IPS-20b (cell line): Measurements from ENCODE around the gene OSBPL3.

Experiments used
- H3K27ac ChIP-seq: one replicate; pipeline ENCODE4 v1.5.1; 2013; ENCODE audit warnings: low read length
- H3K27me3 ChIP-seq: 2 replicates; pipeline ENCODE4 v1.6.1; 2013; ENCODE audit warnings: mild to moderate bottlenecking, low read length, inconsistent platforms; ENCODE audit not compliant: insufficient read depth
- H3K36me3 ChIP-seq: 2 replicates; pipeline ENCODE4 v1.6.1; 2013; ENCODE audit warnings: low read depth, mild to moderate bottlenecking, inconsistent platforms, low read length, moderate library complexity; ENCODE audit not compliant: insufficient read depth
- H3K4me1 ChIP-seq: 2 replicates; pipeline ENCODE4 v1.6.1; 2013; ENCODE audit warnings: mild to moderate bottlenecking, control low read depth, inconsistent platforms, low read length, moderate library complexity; ENCODE audit not compliant: insufficient read depth
- H3K4me3 ChIP-seq: 2 replicates; pipeline ENCODE4 v1.5.1; 2013; ENCODE audit warnings: mild to moderate bottlenecking, low read length, inconsistent platforms
- H3K9ac ChIP-seq: 2 replicates; pipeline ENCODE4 v1.6.1; 2013; ENCODE audit warnings: low read depth, mild to moderate bottlenecking, inconsistent platforms, low read length, moderate library complexity
- H3K9me3 ChIP-seq: 2 replicates; pipeline ENCODE4 v1.6.1; 2013; ENCODE audit warnings: mild to moderate bottlenecking, low read depth, low read length, inconsistent platforms; ENCODE audit not compliant: insufficient read depth

The OSBPL3 gene

GRCh38 chr7:24868741-24869140 is 111.2 kb downstream of the OSBPL3 start:
- no peaks in the 10 kb centered on the region for H3K9me3 ChIP-seq
- H3K36me3 ChIP-seq, result peaks cover 4% of the 10 kb centered on the region; the same call in 1 of the 2 replicates
- no peaks in the 10 kb centered on the region for H3K4me1 ChIP-seq
- H3K4me3 ChIP-seq, result no peak overlapping the region
- no peak overlapping the region for H3K9ac ChIP-seq
- H3K27ac ChIP-seq, result no peak overlapping the region
- no peaks in the 10 kb centered on the region for H3K27me3 ChIP-seq

- H3K4me3 ChIP-seq, result no peak overlapping the region
- peaks cover 4% of the 10 kb centered on the region; the same call in 1 of the 2 replicates for H3K36me3 ChIP-seq
Observed at GRCh38 chr7:24866004-24866615, 113.9 kb downstream of the OSBPL3 start.

GRCh38 chr7:24864214-24864817 is 115.7 kb downstream of the OSBPL3 start:
- Histone ChIP-seq H3K36me3 (peaks cover 4% of the 10 kb centered on the region; the same call in 1 of the 2 replicates), H3K27me3 (no peaks in the 10 kb centered on the region), H3K27ac (no peak overlapping the region), H3K9me3 (no peaks in the 10 kb centered on the region), H3K4me3 (no peak overlapping the region), H3K4me1 (no peaks in the 10 kb centered on the region), H3K9ac (no peak overlapping the region)

More at GRCh38 chr7:24866004-24866615, 113.9 kb downstream of the OSBPL3 start:
- Histone ChIP-seq H3K4me1 (no peaks in the 10 kb centered on the region), H3K27ac (no peak overlapping the region), H3K9ac (no peak overlapping the region), H3K9me3 (no peaks in the 10 kb centered on the region), H3K27me3 (no peaks in the 10 kb centered on the region)

GRCh38 chr7:24863626-24864025 is 116.4 kb downstream of the OSBPL3 start:
- no peaks in the 10 kb centered on the region for H3K4me1 ChIP-seq
- peaks cover 4% of the 10 kb centered on the region; the same call in 1 of the 2 replicates for H3K36me3 ChIP-seq
- no peaks in the 10 kb centered on the region for H3K9me3 ChIP-seq
- no peak overlapping the region for H3K9ac ChIP-seq
- H3K27me3 ChIP-seq, result no peaks in the 10 kb centered on the region
- no peak overlapping the region for H3K4me3 ChIP-seq
- H3K27ac ChIP-seq, result no peak overlapping the region

GRCh38 chr7:24862461-24862860 is 117.5 kb downstream of the OSBPL3 start:
- H3K36me3 ChIP-seq, result peaks cover 4% of the 10 kb centered on the region; the same call in 1 of the 2 replicates
- no peak overlapping the region for H3K9ac ChIP-seq
- H3K9me3 ChIP-seq, result no peaks in the 10 kb centered on the region
- H3K4me1 ChIP-seq, result no peaks in the 10 kb centered on the region
- H3K27me3 ChIP-seq, result no peaks in the 10 kb centered on the region
- H3K27ac ChIP-seq, result no peak overlapping the region
- no peak overlapping the region for H3K4me3 ChIP-seq

GRCh38 chr7:24861336-24861735 is 118.6 kb downstream of the OSBPL3 start:
- H3K27me3 ChIP-seq, result no peaks in the 10 kb centered on the region
- peaks cover 4% of the 10 kb centered on the region; the same call in 1 of the 2 replicates for H3K36me3 ChIP-seq
- H3K9ac ChIP-seq, result no peak overlapping the region
- H3K27ac ChIP-seq, result no peak overlapping the region
- no peaks in the 10 kb centered on the region for H3K4me1 ChIP-seq
- H3K4me3 ChIP-seq, result no peak overlapping the region
- no peaks in the 10 kb centered on the region for H3K9me3 ChIP-seq

- Histone ChIP-seq H3K27me3 (no peaks in the 10 kb centered on the region), H3K9me3 (no peaks in the 10 kb centered on the region), H3K27ac (no peak overlapping the region), H3K4me3 (no peak overlapping the region), H3K36me3 (peaks cover 4% of the 10 kb centered on the region; the same call in 1 of the 2 replicates), H3K9ac (no peak overlapping the region), H3K4me1 (no peaks in the 10 kb centered on the region)
Observed at GRCh38 chr7:24860611-24861010, 119.4 kb downstream of the OSBPL3 start.

- H3K36me3 ChIP-seq, result no peaks in the 10 kb centered on the region; the same call in 1 of the 2 replicates
- no peaks in the 10 kb centered on the region for H3K27me3 ChIP-seq
- peaks cover 10% of the 10 kb centered on the region; the same call in 1 of the 2 replicates for H3K4me1 ChIP-seq
- H3K9ac ChIP-seq, result no peak overlapping the region
- H3K4me3 ChIP-seq, result no peak overlapping the region
- no peaks in the 10 kb centered on the region for H3K9me3 ChIP-seq
- H3K27ac ChIP-seq, result no peak overlapping the region
Observed at GRCh38 chr7:24858108-24858977, 121.6 kb downstream of the OSBPL3 start.

GRCh38 chr7:24857623-24858022 is 122.4 kb downstream of the OSBPL3 start:
- no peaks in the 10 kb centered on the region; the same call in 1 of the 2 replicates for H3K36me3 ChIP-seq

GRCh38 chr7:24854866-24855265 is 125.1 kb downstream of the OSBPL3 start:
- peaks cover 10% of the 10 kb centered on the region; the same call in 1 of the 2 replicates for H3K4me1 ChIP-seq

More at GRCh38 chr7:24857623-24858022, 122.4 kb downstream of the OSBPL3 start:
- no peak overlapping the region for H3K27ac ChIP-seq
- no peaks in the 10 kb centered on the region for H3K27me3 ChIP-seq
- H3K9me3 ChIP-seq, result no peaks in the 10 kb centered on the region
- no peak overlapping the region for H3K9ac ChIP-seq
- H3K4me3 ChIP-seq, result no peak overlapping the region
- peaks cover 10% of the 10 kb centered on the region; the same call in 1 of the 2 replicates for H3K4me1 ChIP-seq

GRCh38 chr7:24851786-24852185 is 128.2 kb downstream of the OSBPL3 start:
- H3K36me3 ChIP-seq, result 0 out of 2 replicates have a peak, but pooled peaks cover 4% of the 10 kb centered on the region
- H3K9me3 ChIP-seq, result no peaks in the 10 kb centered on the region
- no peak overlapping the region for H3K4me3 ChIP-seq
- H3K4me1 ChIP-seq, result peaks cover 10% of the 10 kb centered on the region; the same call in 1 of the 2 replicates
- no peaks in the 10 kb centered on the region for H3K27me3 ChIP-seq
- H3K9ac ChIP-seq, result no peak overlapping the region
- no peak overlapping the region for H3K27ac ChIP-seq

More at GRCh38 chr7:24854866-24855265, 125.1 kb downstream of the OSBPL3 start:
- no peak overlapping the region for H3K4me3 ChIP-seq
- H3K27me3 ChIP-seq, result no peaks in the 10 kb centered on the region
- no peaks in the 10 kb centered on the region for H3K9me3 ChIP-seq
- H3K9ac ChIP-seq, result no peak overlapping the region
- H3K36me3 ChIP-seq, result no peaks in the 10 kb centered on the region
- H3K27ac ChIP-seq, result no peak overlapping the region
